Activated naive CD8-positive, alpha-beta T cell treated with anti-CD3 and anti-CD28 coated beads, Interleukin-2, amount 50 U/mL, for 24 hours (primary cell): Measurements from ENCODE around the gene IL20RA.
"Not testable (repeated sequence)": the region's sequence is repeated elsewhere in the genome, so short reads cannot be mapped to it uniquely, and the experiment has no call there.

Experiments used
- ATAC-seq: fragments of 150-1000 bp; cut with Tn5 transposase; one replicate; pipeline ENCODE4 v1.10.0; 2021
- DNase-seq: peaks from one replicate; pipeline ENCODE4 v3.0.0; 2021
- H3K27ac Mint-ChIP-seq: one replicate; pipeline ENCODE4 v1.8.0; 2021; ENCODE audit warnings: mild to moderate bottlenecking, mixed read lengths
- H3K27me3 Mint-ChIP-seq: one replicate; pipeline ENCODE4 v1.8.0; 2021; ENCODE audit warnings: mixed read lengths
- H3K36me3 Mint-ChIP-seq: one replicate; pipeline ENCODE4 v1.8.0; 2021; ENCODE audit warnings: low read depth, mixed read lengths
- H3K4me1 Mint-ChIP-seq: one replicate; pipeline ENCODE4 v1.8.0; 2021; ENCODE audit warnings: mixed read lengths
- H3K4me3 Mint-ChIP-seq: one replicate; pipeline ENCODE4 v1.8.0; 2021; ENCODE audit warnings: mild to moderate bottlenecking, moderate library complexity, mixed read lengths
- H3K9me3 Mint-ChIP-seq: one replicate; pipeline ENCODE4 v1.8.0; 2021; ENCODE audit warnings: mixed read lengths

Gene IL20RA

GRCh38 chr6:136961848-136962247 lies 82.9 kb downstream of the IL20RA start:
- Mint-ChIP-seq H3K4me1 (peaks cover 4% of the 10 kb centered on the region), H3K4me3 (no peak overlapping the region), H3K27ac (no peak overlapping the region), H3K27me3 (peaks cover 16% of the 10 kb centered on the region), H3K36me3 (no peaks in the 10 kb centered on the region), H3K9me3 (no peaks in the 10 kb centered on the region)
- ATAC-seq = no peak
- no peak for DNase-seq

DNA sequence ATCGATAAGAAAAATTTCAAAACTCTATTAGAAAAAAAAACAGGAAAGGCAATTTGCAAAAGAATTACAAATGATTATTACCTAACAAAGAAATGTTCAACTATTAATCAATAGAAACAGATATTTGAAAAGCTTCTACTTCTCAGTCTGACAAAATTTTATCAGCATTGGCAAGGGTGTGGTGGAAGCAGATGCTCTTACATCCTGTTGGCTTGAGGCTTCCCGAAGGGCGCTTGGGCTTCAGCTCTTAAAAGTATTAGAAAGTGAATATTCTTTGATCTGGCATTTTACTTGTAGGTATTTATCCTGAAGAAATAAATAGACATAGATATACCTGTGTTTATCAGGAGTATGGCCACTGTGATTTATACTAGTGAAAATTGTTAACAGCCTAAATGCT lies 84.0 kb downstream of the IL20RA start:
- Mint-ChIP-seq H3K36me3 (no peaks in the 10 kb centered on the region), H3K27me3 (peaks cover 17% of the 10 kb centered on the region), H3K27ac (no peak overlapping the region), H3K4me3 (no peak overlapping the region), H3K4me1 (peaks cover 6% of the 10 kb centered on the region), H3K9me3 (no peaks in the 10 kb centered on the region)
- DNase-seq = no peak
- no peak for ATAC-seq

- not testable (repeated sequence) for H3K4me1 Mint-ChIP-seq, DNase-seq, H3K9me3 Mint-ChIP-seq, H3K4me3 Mint-ChIP-seq, H3K27ac Mint-ChIP-seq, ATAC-seq, H3K36me3 Mint-ChIP-seq
- peaks cover 19% of the 10 kb centered on the region for H3K27me3 Mint-ChIP-seq
Measured at GRCh38 chr6:136959935-136960334, 84.8 kb downstream of the IL20RA start.

GRCh38 chr6:136959471-136959891 lies 85.3 kb downstream of the IL20RA start:
- Mint-ChIP-seq H3K36me3 (no peaks in the 10 kb centered on the region), H3K4me1 (peaks cover 6% of the 10 kb centered on the region), H3K4me3 (no peak overlapping the region), H3K27me3 (peaks cover 19% of the 10 kb centered on the region), H3K9me3 (no peaks in the 10 kb centered on the region), H3K27ac (no peak overlapping the region)
- DNase-seq (no peak), ATAC-seq (no peak)

GRCh38 chr6:136958168-136958567 lies 86.6 kb downstream of the IL20RA start:
- DNase-seq (no peak), ATAC-seq (no peak)
- Mint-ChIP-seq H3K4me1 (peaks cover 6% of the 10 kb centered on the region), H3K9me3 (no peaks in the 10 kb centered on the region), H3K36me3 (no peaks in the 10 kb centered on the region), H3K27me3 (peaks cover 14% of the 10 kb centered on the region), H3K27ac (no peak overlapping the region), H3K4me3 (no peak overlapping the region)

GRCh38 chr6:136956590-136957544 lies 87.9 kb downstream of the IL20RA start:
- ATAC-seq = no peak
- Mint-ChIP-seq H3K27me3 (peaks cover 14% of the 10 kb centered on the region), H3K9me3 (no peaks in the 10 kb centered on the region), H3K27ac (no peak overlapping the region), H3K36me3 (no peaks in the 10 kb centered on the region), H3K4me1 (peaks cover 6% of the 10 kb centered on the region), H3K4me3 (no peak overlapping the region)
- no peak for DNase-seq

DNA sequence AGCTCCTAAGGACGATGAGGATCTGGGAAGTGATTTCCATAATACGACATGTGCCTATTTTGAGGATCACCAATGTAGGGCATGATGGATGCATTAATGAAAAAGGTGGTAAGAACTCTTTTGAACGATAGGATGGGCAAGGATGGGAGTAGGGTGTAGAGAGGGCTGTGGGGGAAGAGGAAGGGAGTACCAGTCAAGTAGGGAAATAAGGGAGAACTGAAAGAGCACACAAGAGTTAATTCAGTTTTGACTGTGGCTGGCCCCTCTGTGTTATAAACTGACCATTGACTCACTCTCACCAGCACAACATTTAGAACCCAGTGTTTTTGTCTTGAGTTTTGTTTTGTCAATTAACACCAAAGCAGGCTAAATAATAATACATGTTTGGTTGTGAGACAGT lies 89.6 kb downstream of the IL20RA start:
- H3K27ac Mint-ChIP-seq = no peak overlapping the region
- no peaks in the 10 kb centered on the region for H3K36me3 Mint-ChIP-seq
- no peak for ATAC-seq

GRCh38 chr6:136952714-136953260 lies 92.0 kb downstream of the IL20RA start:
- ATAC-seq = no peak
- Mint-ChIP-seq H3K9me3 (peaks cover 2% of the 10 kb centered on the region), H3K27ac (no peak overlapping the region), H3K27me3 (peaks cover 13% of the 10 kb centered on the region), H3K4me1 (peaks cover 6% of the 10 kb centered on the region), H3K4me3 (no peak overlapping the region), H3K36me3 (no peaks in the 10 kb centered on the region)
- DNase-seq = no peak

More for the DNA sequence above, 89.6 kb downstream of the IL20RA start:
- Mint-ChIP-seq H3K4me1 (peaks cover 6% of the 10 kb centered on the region), H3K27me3 (peaks cover 14% of the 10 kb centered on the region), H3K4me3 (no peak overlapping the region), H3K9me3 (no peaks in the 10 kb centered on the region)
- DNase-seq = no peak

GRCh38 chr6:136950436-136951126 lies 94.2 kb downstream of the IL20RA start:
- no peak for ATAC-seq
- Mint-ChIP-seq H3K4me1 (no peaks in the 10 kb centered on the region), H3K27me3 (peaks cover 11% of the 10 kb centered on the region), H3K9me3 (peaks cover 8% of the 10 kb centered on the region), H3K4me3 (no peak overlapping the region), H3K27ac (no peak overlapping the region), H3K36me3 (no peaks in the 10 kb centered on the region)
- no peak for DNase-seq
